Psoas muscle (tissue), 8 donors: ENCODE results near the gene PALS1. TPM values are rescaled to one million over a fixed set of nuclear protein-coding genes. Genes with fewer than 3 reads are reported as not detected.

Experiments
- ATAC-seq, 4 donors: fragments of 200-7000 bp; cut with Tn5 transposase; one replicate each; pipeline ENCODE4 v1.9.1; 2020; ENCODE audit warnings: moderate library complexity in 3 of 4, mild to moderate bottlenecking in 2 of 4
- DNase-seq, 2 donors: peaks; one replicate each; pipeline ENCODE4 v3.0.0-alpha.2; 2020
- H3K27ac ChIP-seq: fragments of 200-600 bp; one replicate; pipeline ENCODE4 v1.8.0; 2022
- H3K27me3 ChIP-seq, 3 donors: fragments of 200-600 bp in 1 of 3; one replicate each; pipeline versions ENCODE4 v1.6.1 to v1.8.0; 2013 to 2022; ENCODE audit warnings: low read length in 2 of 3, mild to moderate bottlenecking in 2 of 3, moderate library complexity in 1 of 3; ENCODE audit not compliant: insufficient read depth in 3 of 3
- H3K36me3 ChIP-seq, 2 donors: fragments of 200-600 bp in 1 of 2; one replicate each; pipeline versions ENCODE4 v1.6.1 to v1.8.0; 2013 to 2022; ENCODE audit warnings: low read depth in 1 of 2, mild to moderate bottlenecking in 1 of 2, moderate library complexity in 1 of 2; ENCODE audit not compliant: insufficient read depth in 1 of 2
- H3K4me1 ChIP-seq: fragments of 200-600 bp; one replicate; pipeline ENCODE4 v1.8.0; 2022
- H3K4me3 ChIP-seq: fragments of 200-600 bp; one replicate; pipeline ENCODE4 v1.8.0; 2022; ENCODE audit warnings: mild to moderate bottlenecking
- H3K9me3 ChIP-seq: fragments of 200-600 bp; one replicate; pipeline ENCODE4 v1.8.0; 2022
- CTCF ChIP-seq: fragments of 200-600 bp; IDR thresholded peaks from one replicate; pipeline ENCODE4 v1.8.0; 2022; ENCODE audit warnings: antibody characterized with exemption
- WGBS, 3 donors: extraction: QIAGEN DNeasy Blood & Tissue Kit; methylation state at CpG; one replicate each; pipeline versions ENCODE4 v1.1.6 to v1.1.7; 2013; 5-methylcytosine and 5-hydroxymethylcytosine counted together
- intact Hi-C, 2 donors: fragments of 100-400 bp; cut with DNase I; formaldehyde crosslinking; loops; one replicate each; pipeline versions ENCODE4 v1.11.0 to v1.14.2; 2022
- long read RNA-seq, 2 donors: library from polyadenylated mRNA; unstranded; transcript quantifications; one replicate each; pipeline ENCODE4 v2.0.0, GENCODE V29; 2021
- polyA plus RNA-seq, 3 donors: library from polyadenylated mRNA; stranded (reverse); fragments of 200-250 nt; gene quantifications; one replicate each; pipeline ENCODE4 v1.2.3, GENCODE V29; 2013
- total RNA-seq, 4 donors: library from RNA; stranded (reverse); fragmentation: NEBNext Ultra II Directional in 2 of 4; extraction: Animal tissue kit (Norgen Biotek cat#: 25700) in 2 of 4; gene quantifications; one replicate each; pipeline versions ENCODE4 v1.2.1 to v1.2.4, GENCODE V29; 2021 to 2023
- donor health status: healthy with polysubstance abuse.
- donor health status: DM: no; HTN: no; CAD: no; lungs with moderate emphysema.
- donor health status: Bipolar disorder and iron deficiency.
- donor health status: healthy.
- donor health status: DM: yes; HTN: yes; CAD: no.
- donor health status: DM: no; HTN: no; CAD: no.
- donor health status: DM: no; HTN: no; CAD: no.
- donor health status: DM: yes; HTN: yes; CAD: no.

The PALS1 gene
- 10 to 100 TPM; 12.0 to 22.7 (median 17.1) TPM for total RNA-seq
- polyA plus RNA-seq, result 10 to 100 TPM in 1 of 3 donors, 1 to 10 TPM in 2; 5.9 to 22.7 (median 8.8) TPM
- long read RNA-seq, donor 1, full-length matches to known transcripts, result 3 of 7 reads
- long read RNA-seq, donor 1, partial matches to known transcripts, result 3 of 7 reads
- long read RNA-seq, donor 1, other reads (novel, unspliced or antisense), result 1 of 7 reads
- long read RNA-seq, donor 2, full-length matches to known transcripts, result 9 of 19 reads
- long read RNA-seq, donor 2, partial matches to known transcripts, result 5 of 19 reads
- long read RNA-seq, donor 2, other reads (novel, unspliced or antisense), result 5 of 19 reads

GRCh38 chr14:67241411-67242167 lies at the start of gene PALS1:
Gene PALS1, plus strand, starts transcription at chr14:67241435. Its CDS starts 37,736 bp downstream, at chr14:67279171.
- WGBS, 3 donors, result 0% methylated on average over 49 to 64 of the region's 64 CpGs
- Histone ChIP-seq H3K27me3 (no peaks in the 10 kb centered on the region), H3K27ac (peak within 1 kb of the TSS; percentile 100), H3K4me1 (peaks cover 8% of the 10 kb centered on the region), H3K4me3 (peak within 1 kb of the TSS; percentile 100), H3K36me3 (no peaks in the 10 kb centered on the region), H3K9me3 (no peaks in the 10 kb centered on the region)
- no peak for DNase-seq
- no peak for TF ChIP-seq CTCF
- ATAC-seq, result peak; percentile 52 to 68 (median 56)
- intact Hi-C loops, result no loop called here

- H3K27me3 ChIP-seq, result no peaks in the 10 kb centered on the region
Measured at GRCh38 chr14:67191768-67192290, 49.4 kb upstream of the PALS1 start.

GRCh38 chr14:67192366-67192765 lies 48.9 kb upstream of the PALS1 start:
- H3K4me3 ChIP-seq, result no peak overlapping the region
- H3K36me3 ChIP-seq, result no peaks in the 10 kb centered on the region
- H3K4me1 ChIP-seq, result no peaks in the 10 kb centered on the region
- H3K27ac ChIP-seq, result no peak overlapping the region
- TF ChIP-seq CTCF, result no peak
- intact Hi-C loops, result no loop called here
- WGBS, 3 donors, result 83 to 96% (median 90%) methylated on average over 2 of the region's 2 CpGs
- no peaks in the 10 kb centered on the region for H3K27me3 ChIP-seq
- ATAC-seq, result no peak
- no peak for DNase-seq
- H3K9me3 ChIP-seq, result no peaks in the 10 kb centered on the region

More at GRCh38 chr14:67191768-67192290, 49.4 kb upstream of the PALS1 start:
- Histone ChIP-seq H3K4me3 (no peak overlapping the region), H3K27ac (no peak overlapping the region), H3K4me1 (no peaks in the 10 kb centered on the region), H3K36me3 (no peaks in the 10 kb centered on the region), H3K9me3 (no peaks in the 10 kb centered on the region)
- DNase-seq (no peak), ATAC-seq (no peak)
- TF ChIP-seq CTCF, result no peak
- WGBS, 3 donors, result 85 to 90% (median 89%) methylated on average over 8 of the region's 8 CpGs
- intact Hi-C loops, result no loop called here

GRCh38 chr14:67195279-67195678 lies 46.0 kb upstream of the PALS1 start:
- intact Hi-C loops, result no loop called here
- no peak for ATAC-seq

More at GRCh38 chr14:67195279-67195678, 46.0 kb upstream of the PALS1 start:
- H3K27me3 ChIP-seq, result no peaks in the 10 kb centered on the region
- 64 to 71% (median 70%) methylated on average over 2 of the region's 2 CpGs for WGBS, 3 donors
- H3K4me1 ChIP-seq, result no peaks in the 10 kb centered on the region
- DNase-seq, result no peak
- no peaks in the 10 kb centered on the region for H3K9me3 ChIP-seq
- no peaks in the 10 kb centered on the region for H3K36me3 ChIP-seq
- no peak for TF ChIP-seq CTCF
- no peak overlapping the region for H3K27ac ChIP-seq
- no peak overlapping the region for H3K4me3 ChIP-seq
